Right atrium auricular region (tissue), 2 donors: ENCODE data around the gene SUDS3. TPM values are rescaled to one million over a fixed set of nuclear protein-coding genes. Genes with fewer than 3 reads are reported as not detected.

Source experiments
- DNase-seq: peaks from one replicate; pipeline ENCODE4 v3.0.0-alpha.2; 2019; ENCODE audit warnings: low spot score
- H3K27ac ChIP-seq, 2 donors: fragments of 200-600 bp; sonication (generic); 1 replicate in 1 of 2; 2 replicates in 1 of 2; pipeline ENCODE4 v1.5.1; 2016 to 2019
- H3K27me3 ChIP-seq, 2 donors: fragments of 200-600 bp; sonication (generic); one replicate each; pipeline versions ENCODE4 v1.5.1 to v1.6.0; 2017 to 2019
- H3K36me3 ChIP-seq: fragments of 200-600 bp; sonication (generic); one replicate; pipeline ENCODE4 v1.5.1; 2016
- H3K4me1 ChIP-seq, 2 donors: fragments of 200-600 bp; sonication (generic); one replicate each; pipeline versions ENCODE4 v1.5.1 to v1.6.0; 2017 to 2019
- H3K4me3 ChIP-seq, 2 donors: fragments of 200-600 bp; sonication (generic); 1 replicate in 1 of 2; 2 replicates in 1 of 2; pipeline ENCODE4 v1.5.1; 2017 to 2019; ENCODE audit warnings: mild to moderate bottlenecking in 1 of 2, moderate library complexity in 1 of 2
- H3K9me3 ChIP-seq, 2 donors: fragments of 200-600 bp; sonication (generic); one replicate each; pipeline ENCODE4 v1.5.1; 2019
- CTCF ChIP-seq, 2 donors: fragments of 200-600 bp; sonication (generic); IDR thresholded peaks; one replicate each; pipeline ENCODE4 v1.5.1; 2019; ENCODE audit warnings: antibody characterized with exemption in 2 of 2
- total RNA-seq, 2 donors: library from RNA; depleted of rRNA; stranded (reverse); fragments of >200 nt; gene quantifications; one replicate each; pipeline ENCODE4 v1.1.0, GENCODE V29; 2016

Gene SUDS3
- total RNA-seq, 2 donors from 2014 or later: 19.1 to 30.2 TPM

GRCh38 chr12:118370601-118371000 is 5.8 kb upstream of the SUDS3 start:
- no peak for DNase-seq
- Histone ChIP-seq H3K9me3 (no peaks in the 10 kb centered on the region), H3K36me3 (no peaks in the 10 kb centered on the region), H3K27me3 (no peaks in the 10 kb centered on the region), H3K4me1 (peaks cover 0 to 45% of the 10 kb centered on the region in 2 donors), H3K27ac (peak overlapping the region in 1 of 2 donors; percentile 80), H3K4me3 (peak overlapping the region in 1 of 2 donors; percentile 87)
- no peak for TF ChIP-seq CTCF (IDR thresholded peaks at IDR 0.05)

- no peaks in the 10 kb centered on the region for H3K27me3 ChIP-seq
- no peaks in the 10 kb centered on the region for H3K9me3 ChIP-seq
- H3K36me3 ChIP-seq: no peaks in the 10 kb centered on the region
- no peak for TF ChIP-seq CTCF (IDR thresholded peaks at IDR 0.05)
- DNase-seq: peak; percentile 61
- peak overlapping the region; percentile 86 to 87 for H3K4me3 ChIP-seq
- H3K27ac ChIP-seq: peak overlapping the region; percentile 80 to 87
- H3K4me1 ChIP-seq: peaks cover 0 to 50% of the 10 kb centered on the region in 2 donors
Measured at GRCh38 chr12:118371321-118372282, 4.8 kb upstream of the SUDS3 start.

GRCh38 chr12:118372541-118373495 is 3.5 kb upstream of the SUDS3 start, which contains the start of gene TAOK3:
Gene TAOK3, minus strand, starts transcription at chr12:118372907. Its CDS starts 117,340 bp downstream, at chr12:118255567.
- H3K4me3 ChIP-seq: peak within 1 kb of the TSS; percentile 86 to 87
- peak; percentile 99 for DNase-seq
- no peaks in the 10 kb centered on the region for H3K9me3 ChIP-seq
- H3K27me3 ChIP-seq: no peaks in the 10 kb centered on the region
- H3K27ac ChIP-seq: peak within 1 kb of the TSS; percentile 83 to 87
- H3K4me1 ChIP-seq: peaks cover 0 to 61% of the 10 kb centered on the region in 2 donors
- no peak for TF ChIP-seq CTCF (IDR thresholded peaks at IDR 0.05)
- H3K36me3 ChIP-seq: no peaks in the 10 kb centered on the region

GRCh38 chr12:118373616-118374015 is 2.7 kb upstream of the SUDS3 start:
- DNase-seq: no peak
- no peak for TF ChIP-seq CTCF (IDR thresholded peaks at IDR 0.05)
- Histone ChIP-seq H3K4me3 (peak overlapping the region; percentile 86 to 87), H3K4me1 (peaks cover 0 to 68% of the 10 kb centered on the region in 2 donors), H3K27me3 (no peaks in the 10 kb centered on the region), H3K36me3 (no peaks in the 10 kb centered on the region), H3K9me3 (no peaks in the 10 kb centered on the region), H3K27ac (peak overlapping the region; percentile 83 to 87)

GRCh38 chr12:118374126-118374725 is 2.1 kb upstream of the SUDS3 start:
- Histone ChIP-seq H3K27me3 (no peaks in the 10 kb centered on the region), H3K9me3 (no peaks in the 10 kb centered on the region), H3K4me3 (no peak overlapping the region), H3K4me1 (peaks cover 0 to 68% of the 10 kb centered on the region in 2 donors), H3K36me3 (peaks cover 2% of the 10 kb centered on the region), H3K27ac (peak overlapping the region in 1 of 2 donors; percentile 87)
- no peak for TF ChIP-seq CTCF (IDR thresholded peaks at IDR 0.05)
- no peak for DNase-seq
